SK-N-SH (cell line): Measurements from ENCODE around the gene RPL3.

Experiments used
- POLR2AphosphoS5 ChIP-seq: IDR thresholded peaks from 2 replicates; pipeline ENCODE4 v1.6.1; 2012; ENCODE audit warnings: low read depth, low read length
- TF ChIP-seq, protein P1 (sequence below): fragments of 200-600 bp; sonication (generic); IDR thresholded peaks from 2 replicates; pipeline ENCODE4 v1.6.1; 2017; ENCODE audit warnings: antibody characterized with exemption, mild to moderate bottlenecking, moderate library complexity

DNA sequence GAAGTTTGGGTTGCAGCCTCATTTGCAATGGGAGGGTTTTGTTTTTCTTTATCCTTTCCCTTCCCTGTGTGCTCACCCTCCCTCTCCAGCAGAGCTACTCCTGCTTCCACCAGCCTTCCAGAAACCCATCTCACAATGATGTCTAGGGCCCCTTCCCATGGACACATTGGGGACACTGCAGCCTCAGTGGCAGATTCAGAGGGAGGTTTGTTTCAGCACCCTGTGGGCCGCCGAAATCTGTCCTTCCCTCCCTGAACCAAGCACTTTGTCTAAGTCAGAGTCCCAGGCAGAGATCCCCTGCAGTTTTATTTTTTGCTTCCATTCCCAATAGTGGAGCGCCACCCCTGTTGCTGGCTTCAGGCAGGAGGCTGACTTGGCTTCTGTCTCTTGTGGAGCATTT lies 21.8 kb upstream of the RPL3 start:
- no peak for TF ChIP-seq POLR2AphosphoS5
- TF ChIP-seq, protein P1, sequence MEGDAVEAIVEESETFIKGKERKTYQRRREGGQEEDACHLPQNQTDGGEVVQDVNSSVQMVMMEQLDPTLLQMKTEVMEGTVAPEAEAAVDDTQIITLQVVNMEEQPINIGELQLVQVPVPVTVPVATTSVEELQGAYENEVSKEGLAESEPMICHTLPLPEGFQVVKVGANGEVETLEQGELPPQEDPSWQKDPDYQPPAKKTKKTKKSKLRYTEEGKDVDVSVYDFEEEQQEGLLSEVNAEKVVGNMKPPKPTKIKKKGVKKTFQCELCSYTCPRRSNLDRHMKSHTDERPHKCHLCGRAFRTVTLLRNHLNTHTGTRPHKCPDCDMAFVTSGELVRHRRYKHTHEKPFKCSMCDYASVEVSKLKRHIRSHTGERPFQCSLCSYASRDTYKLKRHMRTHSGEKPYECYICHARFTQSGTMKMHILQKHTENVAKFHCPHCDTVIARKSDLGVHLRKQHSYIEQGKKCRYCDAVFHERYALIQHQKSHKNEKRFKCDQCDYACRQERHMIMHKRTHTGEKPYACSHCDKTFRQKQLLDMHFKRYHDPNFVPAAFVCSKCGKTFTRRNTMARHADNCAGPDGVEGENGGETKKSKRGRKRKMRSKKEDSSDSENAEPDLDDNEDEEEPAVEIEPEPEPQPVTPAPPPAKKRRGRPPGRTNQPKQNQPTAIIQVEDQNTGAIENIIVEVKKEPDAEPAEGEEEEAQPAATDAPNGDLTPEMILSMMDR = no peak
